Activated CD8-positive, alpha-beta memory T cell treated with anti-CD3 and anti-CD28 coated beads, Interleukin-2, amount 10 ng/mL, durations not matched to agents 7 days and 5 days (primary cell): ENCODE results near the gene ITGAE. TPM values are rescaled to one million over a fixed set of nuclear protein-coding genes. Genes with fewer than 3 reads are reported as not detected.
"Not testable (repeated sequence)": the region's sequence is repeated elsewhere in the genome, so short reads cannot be mapped to it uniquely, and the experiment has no call there.

ENCODE experiments used
- ATAC-seq: fragments of 150-1000 bp; cut with Tn5 transposase; one replicate; pipeline ENCODE4 v1.10.0; 2021; ENCODE audit warnings: moderate library complexity
- CTCF ChIA-PET: fragments of 350-600 bp; sonication (Branson Sonifier 250); formaldehyde crosslinking; loops from one replicate; lab custom pipeline; 2021; ENCODE audit warnings: antibody characterized with exemption; lab: Charles Lee
- DNase-seq: peaks from one replicate; pipeline ENCODE4 v3.0.0-alpha.2; 2020
- H3K27ac Mint-ChIP-seq: one replicate; pipeline ENCODE4 v1.8.0; 2021; ENCODE audit warnings: mild to moderate bottlenecking, mixed read lengths
- H3K27me3 Mint-ChIP-seq: one replicate; pipeline ENCODE4 v1.8.0; 2021; ENCODE audit warnings: mixed read lengths
- H3K36me3 Mint-ChIP-seq: one replicate; pipeline ENCODE4 v1.8.0; 2021; ENCODE audit warnings: mild to moderate bottlenecking, mixed read lengths
- H3K4me1 Mint-ChIP-seq: one replicate; pipeline ENCODE4 v1.8.0; 2021; ENCODE audit warnings: mixed read lengths
- H3K4me3 Mint-ChIP-seq: one replicate; pipeline ENCODE4 v1.8.0; 2021; ENCODE audit warnings: mild to moderate bottlenecking, moderate library complexity, mixed read lengths
- H3K9me3 Mint-ChIP-seq: one replicate; pipeline ENCODE4 v1.8.0; 2022; ENCODE audit warnings: low read depth, mixed read lengths
- total RNA-seq, 2 experiments: library from RNA; stranded (reverse); gene quantifications; one replicate each; pipeline ENCODE4 v1.2.3, GENCODE V29; 2021

Gene ITGAE
- total RNA-seq = 10 to 100 TPM; 54.4 to 70.9 TPM

GRCh38 chr17:3800362-3801271 is at the start of gene ITGAE:
TSS of gene ITGAE (minus strand) at chr17:3801188. CDS start at chr17:3801144, 44 bp downstream.
- Mint-ChIP-seq H3K27ac (peak within 1 kb of the TSS; percentile 90), H3K4me3 (peak within 1 kb of the TSS; percentile 81), H3K4me1 (peaks cover 84% of the 10 kb centered on the region), H3K27me3 (peaks cover 2% of the 10 kb centered on the region), H3K9me3 (no peaks in the 10 kb centered on the region), H3K36me3 (peaks cover 23% of the 10 kb centered on the region)
- CTCF ChIA-PET = interaction anchor here (0.8 to 3.3 kb wide), 8 partner anchors 11 to 62 kb away, joined by 3 to 31 read pairs (median 4); no protein-coding TSS in a partner anchor
- peak; percentile 8 for ATAC-seq
- peak; percentile 61 for DNase-seq

- H3K4me1 Mint-ChIP-seq = peaks cover 23% of the 10 kb centered on the region
- ATAC-seq = no peak
- CTCF ChIA-PET = interaction anchor here (0.7 to 6.5 kb wide), 4 partner anchors 21 to 117 kb away, joined by 4 to 100 read pairs (median 4); no protein-coding TSS in a partner anchor
Observed at GRCh38 chr17:3848229-3848835, 47.3 kb upstream of the ITGAE start.

GRCh38 chr17:3847165-3847670 is 46.2 kb upstream of the ITGAE start:
- Mint-ChIP-seq H3K4me3 (no peak overlapping the region), H3K4me1 (peaks cover 23% of the 10 kb centered on the region), H3K9me3 (no peaks in the 10 kb centered on the region), H3K27me3 (peaks cover 12% of the 10 kb centered on the region), H3K36me3 (peaks cover 11% of the 10 kb centered on the region), H3K27ac (no peak overlapping the region)
- no peak for DNase-seq
- ATAC-seq = no peak
- CTCF ChIA-PET = interaction anchor here (0.8 to 6.5 kb wide), 8 partner anchors 11 to 164 kb away, joined by 3 to 100 read pairs (median 8); partner anchors contain the start of gene HASPIN

More at GRCh38 chr17:3848229-3848835, 47.3 kb upstream of the ITGAE start:
- no peak for DNase-seq
- H3K4me3 Mint-ChIP-seq = no peak overlapping the region
- H3K9me3 Mint-ChIP-seq = no peaks in the 10 kb centered on the region
- H3K27ac Mint-ChIP-seq = no peak overlapping the region
- peaks cover 7% of the 10 kb centered on the region for H3K36me3 Mint-ChIP-seq
- H3K27me3 Mint-ChIP-seq = peaks cover 12% of the 10 kb centered on the region

GRCh38 chr17:3846437-3847164 is 45.6 kb upstream of the ITGAE start:
- Mint-ChIP-seq H3K9me3 (no peaks in the 10 kb centered on the region), H3K27me3 (peaks cover 12% of the 10 kb centered on the region), H3K4me3 (peak overlapping the region; percentile 98), H3K27ac (no peak overlapping the region), H3K36me3 (peaks cover 11% of the 10 kb centered on the region), H3K4me1 (peaks cover 23% of the 10 kb centered on the region)
- CTCF ChIA-PET = interaction anchor here (0.7 to 6.5 kb wide), 37 partner anchors 10 to 226 kb away, joined by 3 to 100 read pairs (median 5); partner anchors contain the start of genes CTNS, HASPIN, P2RX1 and SHPK
- DNase-seq (no peak), ATAC-seq (no peak)

GRCh38 chr17:3845621-3846436 is 44.8 kb upstream of the ITGAE start, which contains the start of gene NCBP3:
TSS of gene NCBP3 (minus strand) at chr17:3846246. CDS start at chr17:3846223, 23 bp downstream.
- H3K9me3 Mint-ChIP-seq = no peaks in the 10 kb centered on the region
- DNase-seq = peak; percentile 92
- peak within 1 kb of the TSS; percentile 94 for H3K27ac Mint-ChIP-seq
- peaks cover 25% of the 10 kb centered on the region for H3K4me1 Mint-ChIP-seq
- peaks cover 16% of the 10 kb centered on the region for H3K36me3 Mint-ChIP-seq
- H3K27me3 Mint-ChIP-seq = peaks cover 12% of the 10 kb centered on the region
- peak; percentile 95 for ATAC-seq
- H3K4me3 Mint-ChIP-seq = peak within 1 kb of the TSS; percentile 98
- CTCF ChIA-PET = interaction anchor here (0.6 to 6.5 kb wide), 45 partner anchors 9 to 227 kb away, joined by 3 to 100 read pairs (median 5); partner anchors contain the start of genes CAMKK1, CTNS, HASPIN and P2RX1

- DNase-seq = peak; percentile 75
- ATAC-seq = peak; percentile 42
- Mint-ChIP-seq H3K9me3 (no peaks in the 10 kb centered on the region), H3K4me1 (peaks cover 30% of the 10 kb centered on the region), H3K36me3 (peaks cover 21% of the 10 kb centered on the region), H3K27me3 (peaks cover 8% of the 10 kb centered on the region), H3K4me3 (peak overlapping the region; percentile 98), H3K27ac (peak overlapping the region; percentile 94)
- CTCF ChIA-PET = interaction anchor here (0.8 to 6.5 kb wide), 30 partner anchors 8 to 227 kb away, joined by 3 to 100 read pairs (median 6); partner anchors contain the start of genes CAMKK1, CTNS, P2RX5 and SHPK
Observed at GRCh38 chr17:3845291-3845620, 44.3 kb upstream of the ITGAE start.

- DNase-seq, H3K9me3 Mint-ChIP-seq, H3K27me3 Mint-ChIP-seq, ATAC-seq: not testable (repeated sequence)
- peaks cover 32% of the 10 kb centered on the region for H3K4me1 Mint-ChIP-seq
- CTCF ChIA-PET = interaction anchor here (0.5 to 6.5 kb wide), 24 partner anchors 12 to 228 kb away, joined by 3 to 100 read pairs (median 5); partner anchors contain the start of genes CAMKK1 and P2RX5
- H3K4me3 Mint-ChIP-seq = peak overlapping the region; percentile 98
- H3K36me3 Mint-ChIP-seq = peaks cover 26% of the 10 kb centered on the region
- peak overlapping the region; percentile 94 for H3K27ac Mint-ChIP-seq
Observed at GRCh38 chr17:3844556-3844955, 43.6 kb upstream of the ITGAE start.

GRCh38 chr17:3843935-3844516 is 43.0 kb upstream of the ITGAE start:
- CTCF ChIA-PET = interaction anchor here (0.5 to 6.5 kb wide), 21 partner anchors 11 to 232 kb away, joined by 3 to 100 read pairs (median 4); partner anchors contain the start of gene HASPIN
- Mint-ChIP-seq H3K27me3 (peaks cover 6% of the 10 kb centered on the region), H3K9me3 (no peaks in the 10 kb centered on the region), H3K27ac (peak overlapping the region; percentile 52), H3K36me3 (peaks cover 28% of the 10 kb centered on the region), H3K4me3 (peak overlapping the region; percentile 98), H3K4me1 (peaks cover 33% of the 10 kb centered on the region)
- ATAC-seq = no peak
- peak; percentile 66 for DNase-seq

- H3K27me3 Mint-ChIP-seq = no peaks in the 10 kb centered on the region
- H3K27ac Mint-ChIP-seq = no peak overlapping the region
- peaks cover 17% of the 10 kb centered on the region for H3K4me1 Mint-ChIP-seq
- DNase-seq = peak; percentile 39
- no peak for ATAC-seq
- peaks cover 45% of the 10 kb centered on the region for H3K36me3 Mint-ChIP-seq
- no peak overlapping the region for H3K4me3 Mint-ChIP-seq
- CTCF ChIA-PET = interaction anchor here (1.0 to 3.6 kb wide), 4 partner anchors 8 to 101 kb away, joined by 3 to 25 read pairs (median 9); partner anchors contain the start of gene NCBP3
- no peaks in the 10 kb centered on the region for H3K9me3 Mint-ChIP-seq
Observed at GRCh38 chr17:3838206-3838605, 37.2 kb upstream of the ITGAE start.

GRCh38 chr17:3836551-3836950 is 35.6 kb upstream of the ITGAE start:
- no peaks in the 10 kb centered on the region for H3K9me3 Mint-ChIP-seq
- no peak overlapping the region for H3K27ac Mint-ChIP-seq
- H3K36me3 Mint-ChIP-seq = peaks cover 43% of the 10 kb centered on the region
- no peaks in the 10 kb centered on the region for H3K27me3 Mint-ChIP-seq
- no peak for ATAC-seq
- peaks cover 17% of the 10 kb centered on the region for H3K4me1 Mint-ChIP-seq
- CTCF ChIA-PET = interaction anchor here (1.8 to 3.6 kb wide), 3 partner anchors 9 to 100 kb away, joined by 5 to 25 read pairs (median 11); partner anchors contain the start of gene NCBP3
- peak; percentile 25 for DNase-seq
- no peak overlapping the region for H3K4me3 Mint-ChIP-seq
